Mesenchymal stem cell (in vitro differentiated cells and primary cell): Measurements from ENCODE around the gene PPP1R9A.

ENCODE experiments used
- DNase-seq: peaks from one replicate; pipeline ENCODE4 v3.0.0-alpha.2; 2013
- H2AFZ ChIP-seq: one replicate; pipeline ENCODE4 v1.6.1; 2013; ENCODE audit warnings: low read depth, mild to moderate bottlenecking, control low read depth, inconsistent platforms, low read length, moderate library complexity
- H2AK5ac ChIP-seq: 2 replicates; pipeline ENCODE4 v1.6.1; 2013; ENCODE audit warnings: low read length, moderate library complexity, mild to moderate bottlenecking, inconsistent platforms; ENCODE audit not compliant: severe bottlenecking
- H2BK120ac ChIP-seq: one replicate; pipeline ENCODE4 v1.6.1; 2013; ENCODE audit warnings: low read depth, mild to moderate bottlenecking, inconsistent platforms, low read length, moderate library complexity
- H2BK12ac ChIP-seq, 2 experiments: one replicate each; pipeline ENCODE4 v1.6.1; 2013; ENCODE audit warnings: inconsistent platforms in 2 of 2, low read length in 2 of 2, mild to moderate bottlenecking in 2 of 2, moderate library complexity in 2 of 2, control low read depth in 1 of 2
- H2BK15ac ChIP-seq: one replicate; pipeline ENCODE4 v1.6.1; 2013; ENCODE audit warnings: mild to moderate bottlenecking, low read depth, inconsistent platforms; ENCODE audit not compliant: poor library complexity, severe bottlenecking
- H2BK5ac ChIP-seq: 2 replicates; pipeline ENCODE4 v1.6.1; 2013; ENCODE audit warnings: low read depth, mild to moderate bottlenecking, low read length, control low read depth, inconsistent platforms; ENCODE audit not compliant: poor library complexity, severe bottlenecking
- H3K14ac ChIP-seq, 2 experiments: one replicate each; pipeline ENCODE4 v1.6.1; 2013; ENCODE audit warnings: inconsistent platforms in 2 of 2, low read length in 2 of 2, control low read depth in 1 of 2, mild to moderate bottlenecking in 1 of 2, moderate library complexity in 1 of 2
- H3K18ac ChIP-seq, 2 experiments: one replicate each; pipeline ENCODE4 v1.6.1; 2013; ENCODE audit warnings: inconsistent platforms in 2 of 2, low read length in 2 of 2, control low read depth in 1 of 2, low read depth in 1 of 2, mild to moderate bottlenecking in 1 of 2
- H3K23ac ChIP-seq, 2 experiments: one replicate each; pipeline ENCODE4 v1.6.1; 2013; ENCODE audit warnings: inconsistent platforms in 2 of 2, low read length in 2 of 2, mild to moderate bottlenecking in 2 of 2, moderate library complexity in 2 of 2, control low read depth in 1 of 2
- H3K27ac ChIP-seq: 2 replicates; pipeline ENCODE4 v1.5.1; 2013; ENCODE audit warnings: mild to moderate bottlenecking, moderate library complexity, low read length, control low read depth, inconsistent platforms; ENCODE audit not compliant: poor library complexity, severe bottlenecking
- H3K27me3 ChIP-seq, 2 experiments: 2 replicates each; pipeline versions ENCODE4 v1.6.1 to v1.7.0; 2013; ENCODE audit warnings: low read length in 2 of 2, mild to moderate bottlenecking in 2 of 2, moderate library complexity in 2 of 2, control low read depth in 1 of 2, inconsistent platforms in 1 of 2; ENCODE audit not compliant: control insufficient read depth in 1 of 2, insufficient read depth in 1 of 2
- H3K36me3 ChIP-seq, 2 experiments: 2 replicates each; pipeline versions ENCODE4 v1.6.1 to v1.7.0; 2013; ENCODE audit warnings: low read length in 2 of 2, control low read depth in 1 of 2, inconsistent platforms in 1 of 2, low read depth in 1 of 2, mild to moderate bottlenecking in 1 of 2; ENCODE audit not compliant: insufficient read depth in 2 of 2, control insufficient read depth in 1 of 2
- H3K4ac ChIP-seq, 2 experiments: one replicate each; pipeline ENCODE4 v1.6.1; 2013; ENCODE audit warnings: inconsistent platforms in 2 of 2, low read length in 2 of 2, mild to moderate bottlenecking in 2 of 2, moderate library complexity in 2 of 2, control low read depth in 1 of 2, low read depth in 1 of 2
- H3K4me1 ChIP-seq: 2 replicates; pipeline ENCODE4 v1.6.1; 2013; ENCODE audit warnings: low read depth, low read length, control low read depth; ENCODE audit not compliant: control insufficient read depth, insufficient read depth
- H3K4me2 ChIP-seq: 2 replicates; pipeline ENCODE4 v1.6.1; 2013; ENCODE audit warnings: low read length, mild to moderate bottlenecking, inconsistent platforms; ENCODE audit not compliant: poor library complexity, severe bottlenecking
- H3K4me3 ChIP-seq, 2 experiments: 2 replicates each; pipeline versions ENCODE4 v1.5.1 to v1.7.0; 2013; ENCODE audit warnings: low read length in 2 of 2, mild to moderate bottlenecking in 2 of 2, control low read depth in 1 of 2, low read depth in 1 of 2; ENCODE audit not compliant: insufficient read depth in 1 of 2
- H3K79me1 ChIP-seq: replicated peaks from 2 replicates; pipeline ENCODE4 v1.6.1; 2013; ENCODE audit warnings: mild to moderate bottlenecking, control low read depth, low read length, inconsistent platforms; ENCODE audit not compliant: poor library complexity, severe bottlenecking
- H3K9ac ChIP-seq: 2 replicates; pipeline ENCODE4 v1.7.0; 2013; ENCODE audit warnings: mild to moderate bottlenecking, low read length, moderate library complexity
- H3K9me3 ChIP-seq: 2 replicates; pipeline ENCODE4 v1.7.0; 2013; ENCODE audit warnings: mild to moderate bottlenecking, low read length; ENCODE audit not compliant: control insufficient read depth
- H4K8ac ChIP-seq: one replicate; pipeline ENCODE4 v1.6.1; 2013; ENCODE audit warnings: inconsistent platforms, mild to moderate bottlenecking, low read length, moderate library complexity
- H4K91ac ChIP-seq: one replicate; pipeline ENCODE4 v1.6.1; 2013; ENCODE audit warnings: mild to moderate bottlenecking, low read length, inconsistent platforms
- WGBS: methylation state at CpG from one replicate; pipeline ENCODE4 v1.1.7; 2013; ENCODE audit warnings: mixed read lengths; 5-methylcytosine and 5-hydroxymethylcytosine counted together

Gene PPP1R9A

GRCh38 chr7:95253986-95254385, 346.6 kb downstream of the PPP1R9A start:
- Histone ChIP-seq H3K14ac (no peak overlapping the region), H2AFZ (no peak overlapping the region), H3K4ac (no peak overlapping the region), H3K27ac (no peak overlapping the region), H3K9me3 (no peaks in the 10 kb centered on the region), H3K23ac (no peak overlapping the region), H3K4me3 (no peak overlapping the region), H3K4me2 (no peak overlapping the region), H2BK120ac (no peak overlapping the region), H3K18ac (no peak overlapping the region), H2BK15ac (no peak overlapping the region), H4K91ac (no peak overlapping the region), H3K4me1 (no peaks in the 10 kb centered on the region), H3K79me1 (no peaks in the 10 kb centered on the region), H2BK5ac (no peak overlapping the region), H2BK12ac (no peak overlapping the region), H2AK5ac (no peak overlapping the region), H3K27me3 (no peaks in the 10 kb centered on the region), H3K36me3 (no peaks in the 10 kb centered on the region), H3K9ac (no peak overlapping the region), H4K8ac (no peak overlapping the region)
- 82% methylated on average over 1 of the region's 1 CpG for WGBS
- DNase-seq, result no peak

GRCh38 chr7:95255691-95256090, 348.3 kb downstream of the PPP1R9A start:
- DNase-seq, result no peak
- no peak overlapping the region for H4K8ac ChIP-seq
- H3K36me3 ChIP-seq, result no peaks in the 10 kb centered on the region
- H2BK120ac ChIP-seq, result no peak overlapping the region
- no peak overlapping the region for H2BK15ac ChIP-seq
- H2AFZ ChIP-seq, result no peak overlapping the region
- H2BK5ac ChIP-seq, result no peak overlapping the region
- H3K23ac ChIP-seq, result no peak overlapping the region
- no peak overlapping the region for H3K4me2 ChIP-seq
- H3K27ac ChIP-seq, result no peak overlapping the region
- no peak overlapping the region for H3K14ac ChIP-seq
- H3K27me3 ChIP-seq, result no peaks in the 10 kb centered on the region
- H3K18ac ChIP-seq, result no peak overlapping the region
- H3K79me1 ChIP-seq, result no peaks in the 10 kb centered on the region
- H3K4me3 ChIP-seq, result no peak overlapping the region
- H3K4ac ChIP-seq, result no peak overlapping the region
- no peak overlapping the region for H3K9ac ChIP-seq
- H4K91ac ChIP-seq, result no peak overlapping the region
- no peak overlapping the region for H2AK5ac ChIP-seq
- no peaks in the 10 kb centered on the region for H3K4me1 ChIP-seq
- H2BK12ac ChIP-seq, result no peak overlapping the region
- no peaks in the 10 kb centered on the region for H3K9me3 ChIP-seq

- Histone ChIP-seq H4K8ac (no peak overlapping the region), H3K9ac (no peak overlapping the region), H2AFZ (no peak overlapping the region), H3K23ac (no peak overlapping the region), H3K79me1 (no peaks in the 10 kb centered on the region), H3K36me3 (no peaks in the 10 kb centered on the region), H2BK15ac (no peak overlapping the region), H3K9me3 (no peaks in the 10 kb centered on the region), H3K27me3 (no peaks in the 10 kb centered on the region), H4K91ac (no peak overlapping the region), H3K18ac (no peak overlapping the region), H2AK5ac (no peak overlapping the region), H3K14ac (no peak overlapping the region), H2BK5ac (no peak overlapping the region), H3K4me2 (no peak overlapping the region), H3K4me3 (no peak overlapping the region), H3K27ac (no peak overlapping the region), H3K4me1 (peaks cover 2% of the 10 kb centered on the region), H3K4ac (no peak overlapping the region), H2BK120ac (no peak overlapping the region), H2BK12ac (no peak overlapping the region)
- DNase-seq, result no peak
These were observed 354.6 kb downstream of the PPP1R9A start for GRCh38 chr7:95261895-95262415.

- DNase-seq, result no peak
These were observed 355.5 kb downstream of the PPP1R9A start for GRCh38 chr7:95262875-95263274.

More at GRCh38 chr7:95262875-95263274, 355.5 kb downstream of the PPP1R9A start:
- Histone ChIP-seq H2AFZ (no peak overlapping the region), H3K4me3 (no peak overlapping the region), H2AK5ac (no peak overlapping the region), H3K36me3 (no peaks in the 10 kb centered on the region), H3K9ac (no peak overlapping the region), H3K18ac (no peak overlapping the region), H2BK5ac (no peak overlapping the region), H3K79me1 (no peaks in the 10 kb centered on the region), H3K14ac (no peak overlapping the region), H2BK15ac (no peak overlapping the region), H3K23ac (no peak overlapping the region), H3K4me2 (no peak overlapping the region), H2BK120ac (no peak overlapping the region), H2BK12ac (no peak overlapping the region), H4K91ac (no peak overlapping the region), H4K8ac (no peak overlapping the region), H3K9me3 (no peaks in the 10 kb centered on the region), H3K27me3 (no peaks in the 10 kb centered on the region), H3K27ac (no peak overlapping the region), H3K4me1 (peaks cover 2% of the 10 kb centered on the region), H3K4ac (no peak overlapping the region)
- 100% methylated on average over 1 of the region's 2 CpGs for WGBS
